Measurements from ENCODE around the gene DOLPP1.

GRCh38 chr9:129103595-129103965, 22.7 kb downstream of the DOLPP1 start:
- TF ChIP-seq, protein P1, sequence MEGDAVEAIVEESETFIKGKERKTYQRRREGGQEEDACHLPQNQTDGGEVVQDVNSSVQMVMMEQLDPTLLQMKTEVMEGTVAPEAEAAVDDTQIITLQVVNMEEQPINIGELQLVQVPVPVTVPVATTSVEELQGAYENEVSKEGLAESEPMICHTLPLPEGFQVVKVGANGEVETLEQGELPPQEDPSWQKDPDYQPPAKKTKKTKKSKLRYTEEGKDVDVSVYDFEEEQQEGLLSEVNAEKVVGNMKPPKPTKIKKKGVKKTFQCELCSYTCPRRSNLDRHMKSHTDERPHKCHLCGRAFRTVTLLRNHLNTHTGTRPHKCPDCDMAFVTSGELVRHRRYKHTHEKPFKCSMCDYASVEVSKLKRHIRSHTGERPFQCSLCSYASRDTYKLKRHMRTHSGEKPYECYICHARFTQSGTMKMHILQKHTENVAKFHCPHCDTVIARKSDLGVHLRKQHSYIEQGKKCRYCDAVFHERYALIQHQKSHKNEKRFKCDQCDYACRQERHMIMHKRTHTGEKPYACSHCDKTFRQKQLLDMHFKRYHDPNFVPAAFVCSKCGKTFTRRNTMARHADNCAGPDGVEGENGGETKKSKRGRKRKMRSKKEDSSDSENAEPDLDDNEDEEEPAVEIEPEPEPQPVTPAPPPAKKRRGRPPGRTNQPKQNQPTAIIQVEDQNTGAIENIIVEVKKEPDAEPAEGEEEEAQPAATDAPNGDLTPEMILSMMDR (IDR thresholded peaks at IDR 0.05) = no peak
- no peak for TF ChIP-seq ZFX (IDR thresholded peaks at IDR 0.05; ENCODE audit: borderline replicate concordance)
